K562 (cell line): ENCODE data around the gene SUGP1.

Source experiments
- FOXK2 ChIP-seq, 2 experiments: fragments of 450-650 bp; IDR thresholded peaks in 1 of 2; conservative IDR thresholded peaks in 1 of 2; 2 replicates each; pipeline ENCODE4 v1.6.1; 2016; ENCODE audit warnings: low read depth in 2 of 2, mild to moderate bottlenecking in 1 of 2
- IRF2 ChIP-seq: sonication (generic); formaldehyde crosslinking; IDR thresholded peaks from 2 replicates; pipeline ENCODE4 v1.8.1; 2022; ENCODE audit warnings: mild to moderate bottlenecking, missing genetic modification reagents
- POLR2A ChIP-seq: fragments of 450-650 bp; conservative IDR thresholded peaks from 2 replicates; pipeline ENCODE4 v1.6.1; 2016
- SP1 ChIP-seq: sonication (generic); formaldehyde crosslinking; IDR thresholded peaks from 2 replicates; pipeline ENCODE4 v1.8.1; 2022; ENCODE audit warnings: mild to moderate bottlenecking, missing genetic modification reagents

- no peak for TF ChIP-seq FOXK2 (conservative IDR thresholded peaks at IDR 0.05 in 1 of 2, IDR thresholded peaks at IDR 0.05 in 1 of 2; ENCODE audit: low read depth in 2 of 2)
- no peak for TF ChIP-seq POLR2A
- TF ChIP-seq SP1 = no peak
- TF ChIP-seq IRF2 (CRISPR knock-in tag) = no peak
Observed at GRCh38 chr19:19305066-19305465, 15.2 kb downstream of the SUGP1 start.
